GM18868 (cell line): Measurements from ENCODE around the gene LKAAEAR1.

Experiments used
- ATAC-seq: cut with Tn5 transposase; IDR thresholded peaks from one replicate; pipeline ENCODE4 v1.9.1; 2021; ENCODE audit warnings: mild to moderate bottlenecking, moderate library complexity; ENCODE audit not compliant: unreplicated experiment

Gene LKAAEAR1

GRCh38 chr20:64053841-64054661 lies 30.1 kb downstream of the LKAAEAR1 start:
- no peak for ATAC-seq

GRCh38 chr20:64052987-64053840 lies 31.0 kb downstream of the LKAAEAR1 start:
- ATAC-seq: no peak

- no peak for ATAC-seq
These were observed 31.9 kb downstream of the LKAAEAR1 start for GRCh38 chr20:64052326-64052722.

- no peak for ATAC-seq
These were observed 32.5 kb downstream of the LKAAEAR1 start for GRCh38 chr20:64051561-64052325.

DNA sequence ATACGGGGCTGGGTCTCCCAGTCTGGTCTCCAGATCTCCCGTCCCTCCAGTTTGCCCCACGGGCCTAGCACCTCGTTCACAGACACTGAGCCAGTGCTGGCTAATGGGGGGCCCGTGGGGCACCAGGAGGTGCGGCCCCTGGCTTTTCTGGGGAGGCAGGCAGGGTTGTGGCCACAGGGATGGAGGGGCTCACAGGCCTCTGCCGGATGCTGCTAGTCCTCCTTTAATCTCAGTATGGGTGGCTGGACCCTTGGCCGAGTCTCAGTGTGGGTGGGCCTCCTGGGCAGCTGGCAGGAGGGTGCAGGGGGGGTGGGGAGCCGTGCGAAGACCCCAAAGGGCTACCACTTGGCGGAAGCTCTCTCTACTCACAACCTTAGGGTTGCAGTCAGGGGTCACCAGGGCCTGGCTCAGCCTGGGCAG lies 33.2 kb downstream of the LKAAEAR1 start:
- no peak for ATAC-seq

GRCh38 chr20:64050261-64051032 lies 33.8 kb downstream of the LKAAEAR1 start:
- no peak for ATAC-seq

- no peak for ATAC-seq
These were observed 34.3 kb downstream of the LKAAEAR1 start for GRCh38 chr20:64049878-64050260.

- no peak for ATAC-seq
These were observed 34.9 kb downstream of the LKAAEAR1 start, which contains the start of gene SOX18 for GRCh38 chr20:64049060-64049877. Gene SOX18 (minus strand): TSS chr20:64049639. CDS start chr20:64049516, 123 bp downstream.

GRCh38 chr20:64048402-64049044 lies 35.7 kb downstream of the LKAAEAR1 start:
- no peak for ATAC-seq

DNA sequence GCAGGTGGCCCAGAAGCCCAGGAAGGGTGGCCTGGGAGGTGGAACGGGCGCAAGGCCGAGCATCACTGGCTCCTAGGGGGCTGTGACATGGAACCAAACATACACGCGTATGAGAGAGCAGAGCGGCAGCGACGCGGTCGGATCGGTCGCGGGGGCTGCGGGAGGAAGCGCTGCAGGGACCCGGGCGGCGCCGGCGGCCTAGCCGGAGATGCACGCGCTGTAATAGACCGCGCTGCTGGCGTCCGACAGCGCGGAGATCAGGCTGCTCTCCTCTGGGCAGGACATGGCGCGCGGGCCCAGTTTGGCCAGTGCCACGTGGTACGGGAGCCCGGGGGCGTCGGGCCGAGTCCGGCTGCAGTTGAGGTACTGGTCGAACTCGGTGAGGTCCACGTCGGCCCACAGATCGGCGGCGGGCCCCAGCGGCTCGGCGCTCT lies 36.2 kb downstream of the LKAAEAR1 start:
- no peak for ATAC-seq

DNA sequence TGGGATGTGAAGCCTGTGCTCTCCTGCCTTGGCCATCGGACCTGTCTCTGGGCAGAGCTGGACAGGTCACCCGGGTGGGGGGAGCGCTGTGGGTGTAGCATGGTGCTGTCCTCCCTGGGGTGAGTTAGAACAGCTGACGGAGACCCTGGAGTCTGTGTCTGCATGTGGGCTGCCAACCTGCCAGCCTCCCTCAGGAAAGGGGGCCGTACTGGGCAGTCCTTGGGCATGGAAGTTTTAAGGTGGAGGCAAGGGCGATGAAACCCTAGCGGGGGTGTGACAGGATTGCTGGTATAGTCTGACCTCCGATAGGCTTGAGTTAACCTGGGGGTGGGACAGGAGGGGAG lies 37.2 kb downstream of the LKAAEAR1 start:
- ATAC-seq: no peak

DNA sequence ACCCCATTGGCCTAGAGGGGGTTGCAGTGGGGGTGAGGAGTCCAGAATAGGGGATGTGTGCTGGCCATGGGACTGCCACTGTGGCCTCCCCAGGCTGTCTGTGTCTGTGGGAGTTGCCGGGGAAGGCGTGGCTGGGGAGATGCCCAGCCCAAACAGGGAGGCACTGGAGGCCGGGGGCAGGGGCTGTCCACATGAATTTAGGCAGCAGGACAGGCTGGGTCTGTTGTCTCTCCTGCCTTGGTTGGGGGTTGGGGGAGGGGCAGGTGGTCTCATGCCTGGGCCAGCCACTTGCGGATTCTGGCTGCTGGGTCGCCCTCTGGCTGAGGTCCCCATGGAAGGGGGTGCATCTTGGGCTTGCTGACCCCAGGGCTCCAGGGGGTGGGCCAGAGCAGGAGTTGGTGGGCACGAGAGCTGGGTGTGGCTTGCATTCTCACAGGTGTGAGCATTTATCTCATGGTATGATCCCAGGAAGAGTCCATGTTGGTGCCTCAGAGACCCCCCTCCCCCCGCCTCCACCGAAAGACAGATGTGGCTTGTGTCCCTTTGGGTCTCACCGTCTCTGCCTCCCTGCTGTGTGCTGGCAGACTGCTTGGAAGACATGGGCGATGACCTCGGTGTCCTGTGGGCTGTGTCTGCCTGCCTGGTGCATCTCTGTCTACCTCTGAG lies 38.7 kb downstream of the LKAAEAR1 start:
- no peak for ATAC-seq

- no peak for ATAC-seq
These were observed 39.5 kb downstream of the LKAAEAR1 start for GRCh38 chr20:64044484-64045247.

DNA sequence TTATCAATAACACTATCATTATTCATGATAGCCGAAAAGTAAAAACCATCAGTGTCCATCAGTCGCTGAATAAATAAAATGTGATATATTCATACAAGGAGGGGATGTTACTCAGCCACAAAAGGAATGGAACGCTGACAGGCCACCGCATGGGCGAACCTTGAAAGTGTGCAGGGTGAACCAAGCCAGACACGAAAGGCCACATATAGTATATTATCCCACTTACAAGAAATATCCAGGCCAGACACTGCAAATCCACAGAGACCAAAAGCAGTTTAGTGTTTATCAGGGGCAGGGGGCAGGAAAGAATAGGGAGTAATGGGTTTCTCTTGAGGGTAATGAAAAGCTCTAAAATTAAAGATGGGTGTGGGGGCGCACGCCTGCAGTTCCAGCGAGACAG lies 40.4 kb downstream of the LKAAEAR1 start:
- ATAC-seq: no peak

DNA sequence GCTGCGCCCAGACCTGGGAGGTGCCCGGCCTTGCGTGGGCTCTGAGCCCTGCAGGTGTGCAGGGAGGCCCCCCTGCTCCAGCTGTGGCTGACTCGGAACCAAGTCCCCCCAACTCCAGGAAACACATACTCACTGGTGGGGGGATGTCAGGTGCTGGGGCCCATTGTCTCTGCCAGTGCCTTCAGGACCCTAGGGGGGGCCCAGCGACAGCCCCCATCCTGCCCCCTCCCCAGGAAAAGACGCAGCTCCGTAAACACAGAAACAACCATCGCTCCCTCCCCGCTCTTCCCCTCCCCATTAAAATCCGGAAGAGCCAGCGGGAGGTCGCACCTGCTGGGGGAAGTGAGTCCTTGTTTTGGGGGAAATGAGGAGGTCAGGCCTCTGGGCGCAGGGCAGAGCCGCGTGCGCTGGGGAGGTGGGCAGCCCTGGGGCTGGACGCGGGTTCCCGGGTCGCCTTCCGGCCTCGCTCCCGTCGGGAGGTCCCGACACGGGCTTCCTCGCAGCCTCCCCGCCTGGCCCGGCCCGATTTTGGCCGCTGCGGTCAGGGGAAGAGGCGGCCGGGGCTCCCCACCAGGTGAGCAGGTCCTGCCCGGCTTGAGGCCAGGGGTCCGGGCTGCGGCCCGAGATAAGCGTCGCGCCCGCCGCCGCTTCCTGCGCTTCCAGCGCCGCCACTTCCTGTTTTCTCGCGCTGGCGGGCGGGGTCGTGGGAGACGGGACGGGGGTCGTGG lies 42.0 kb downstream of the LKAAEAR1 start:
- no peak for ATAC-seq

- ATAC-seq: no peak
These were observed 42.5 kb downstream of the LKAAEAR1 start for GRCh38 chr20:64041781-64042053.

GRCh38 chr20:64041040-64041780 lies 43.0 kb downstream of the LKAAEAR1 start:
- ATAC-seq: no peak
